A673 (cell line): ENCODE data around the gene NEURL1B.

Experiments
- CTCF ChIP-seq: fragments of 300-800, 200-600 bp; sonication (generic); conservative IDR thresholded peaks from 2 replicates; pipeline ENCODE4 v1.5.1; 2017; ENCODE audit warnings: low read depth, mild to moderate bottlenecking, antibody characterized with exemption, low read length, moderate library complexity, mixed read lengths
- EZH2 ChIP-seq: fragments of 200-600 bp; sonication (generic); IDR thresholded peaks from 2 replicates; pipeline ENCODE4 v1.6.1; 2017; ENCODE audit warnings: borderline replicate concordance, low read depth, mild to moderate bottlenecking, mixed read lengths, antibody characterized with exemption, low read length; ENCODE audit not compliant: poor library complexity, severe bottlenecking

GRCh38 chr5:172641359-172642050, 442 bp downstream of the NEURL1B start:
- TF ChIP-seq CTCF (peak; percentile 42; the same call in 1 of the 2 replicates), EZH2 (no peak)
